Lung (tissue), 12 donors: ENCODE results near the gene CRISPLD2. TPM values are rescaled to one million over a fixed set of nuclear protein-coding genes. Genes with fewer than 3 reads are reported as not detected.

Experiments used
- ATAC-seq: fragments of 200-7000 bp; cut with Tn5 transposase; one replicate; pipeline ENCODE4 v1.9.1; 2020; ENCODE audit warnings: moderate number of reproducible peaks; ENCODE audit not compliant: insufficient read depth, low FRiP score
- DNase-seq, 3 donors: peaks; one replicate each; pipeline ENCODE4 v3.0.0-alpha.2; 2013 to 2017
- H3K27ac ChIP-seq, 2 donors: one replicate each; pipeline ENCODE4 v1.5.1; 2013; ENCODE audit warnings: mild to moderate bottlenecking in 2 of 2, moderate library complexity in 2 of 2, control low read depth in 1 of 2, inconsistent platforms in 1 of 2, low read depth in 1 of 2, low read length in 1 of 2
- H3K27me3 ChIP-seq, 3 donors: one replicate each; pipeline ENCODE4 v1.5.1; 2013; ENCODE audit warnings: low read length in 2 of 3; ENCODE audit not compliant: control insufficient read depth in 3 of 3, insufficient read depth in 3 of 3
- H3K36me3 ChIP-seq, 4 donors: one replicate each; pipeline ENCODE4 v1.5.1; 2013; ENCODE audit warnings: low read length in 4 of 4, mild to moderate bottlenecking in 1 of 4, moderate library complexity in 1 of 4; ENCODE audit not compliant: control insufficient read depth in 4 of 4, insufficient read depth in 4 of 4
- H3K4me1 ChIP-seq, 5 donors: one replicate each; pipeline ENCODE4 v1.5.1; 2013; ENCODE audit warnings: low read length in 5 of 5, mild to moderate bottlenecking in 2 of 5, moderate library complexity in 1 of 5; ENCODE audit not compliant: control insufficient read depth in 5 of 5, insufficient read depth in 5 of 5
- H3K4me3 ChIP-seq: one replicate; pipeline ENCODE4 v1.5.1; 2013; ENCODE audit warnings: mild to moderate bottlenecking, control low read depth, moderate library complexity
- H3K9ac ChIP-seq, 2 donors: one replicate each; pipeline ENCODE4 v1.5.1; 2013; ENCODE audit warnings: low read length in 2 of 2, control low read depth in 1 of 2; ENCODE audit not compliant: insufficient read depth in 1 of 2
- H3K9me3 ChIP-seq, 4 donors: one replicate each; pipeline ENCODE4 v1.5.1; 2013; ENCODE audit warnings: low read length in 3 of 4, mild to moderate bottlenecking in 1 of 4, moderate library complexity in 1 of 4; ENCODE audit not compliant: control insufficient read depth in 4 of 4, insufficient read depth in 3 of 4
- WGBS, 2 donors: extraction: QIAGEN DNeasy Blood & Tissue Kit; methylation state at CpG; one replicate each; pipeline ENCODE4 v1.1.7; 2013; 5-methylcytosine and 5-hydroxymethylcytosine counted together
- polyA plus RNA-seq, 2 donors: library from polyadenylated mRNA; stranded (reverse); fragments of 200-250 nt; gene quantifications; one replicate each; pipeline ENCODE4 v1.2.1, GENCODE V29; 2013
- total RNA-seq, 2 donors: library from RNA; depleted of rRNA in 1 of 2; stranded (reverse); fragments of >200 nt in 1 of 2; gene quantifications; one replicate each; pipeline ENCODE4 v1.2.1, GENCODE V29; 2014 to 2021
- TF ChIP-seq, protein P1 (sequence below): IDR thresholded peaks from 2 replicates; pipeline ENCODE4 v1.5.1; 2012; ENCODE audit warnings: mild to moderate bottlenecking; ENCODE audit errors: control extremely low read depth, extremely low read depth
- donor health status: control.
- donor health status: control.
- donor health status: Bipolar disorder and iron deficiency.
- donor health status: healthy.
- donor health status: DM: yes; HTN: yes; CAD: no.

Gene CRISPLD2
- total and polyA plus RNA-seq, 4 donors, result 30.3 to 136 (median 42.5) TPM

DNA sequence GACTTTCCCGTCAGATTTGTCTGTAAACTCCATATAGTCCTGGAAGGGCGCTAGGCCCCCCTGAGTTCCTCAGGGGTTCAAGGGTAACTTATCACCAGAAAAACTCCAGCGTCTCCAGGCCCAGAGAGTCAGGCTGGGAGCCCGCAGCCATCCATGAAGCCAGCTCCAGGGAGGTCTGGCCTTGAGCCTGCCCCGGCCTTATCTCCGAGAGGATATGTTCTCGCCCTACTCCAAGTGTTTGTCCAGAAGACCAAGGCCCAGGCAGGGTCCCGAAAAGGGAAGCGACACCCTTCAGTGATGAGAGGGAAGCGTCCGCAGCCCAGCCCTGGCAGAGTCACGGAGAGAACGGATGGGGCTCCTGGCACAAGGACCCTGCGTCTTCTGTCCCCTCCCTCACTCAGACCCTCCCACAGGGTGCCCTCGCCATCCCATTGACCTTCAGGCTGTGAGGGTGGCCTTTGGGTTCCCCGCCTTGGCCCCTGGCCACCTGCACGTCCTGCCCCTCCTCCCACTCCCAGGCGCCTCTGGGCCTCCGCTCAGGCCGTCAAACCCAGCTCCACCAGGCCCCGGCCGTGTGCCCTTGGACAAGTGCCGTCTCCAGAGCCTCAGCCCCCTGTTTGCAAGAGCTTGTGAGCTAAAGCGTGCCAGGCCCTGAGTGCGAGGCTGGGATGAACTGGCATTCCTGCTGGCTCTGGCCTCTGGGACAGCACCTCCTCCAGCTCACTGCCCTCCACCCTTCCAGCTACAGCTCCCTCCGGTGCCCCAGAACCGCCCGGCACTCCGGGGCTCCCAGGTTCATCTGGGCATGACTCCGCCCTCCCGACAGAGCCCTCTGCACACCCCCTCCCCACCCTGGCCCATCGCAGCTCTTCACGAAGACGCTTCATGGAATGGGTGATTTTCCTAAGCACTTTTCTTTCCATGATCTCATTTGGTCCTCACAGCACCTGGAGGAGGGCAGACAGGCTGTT is 108.1 kb downstream of the CRISPLD2 start:
- TF ChIP-seq, protein P1, sequence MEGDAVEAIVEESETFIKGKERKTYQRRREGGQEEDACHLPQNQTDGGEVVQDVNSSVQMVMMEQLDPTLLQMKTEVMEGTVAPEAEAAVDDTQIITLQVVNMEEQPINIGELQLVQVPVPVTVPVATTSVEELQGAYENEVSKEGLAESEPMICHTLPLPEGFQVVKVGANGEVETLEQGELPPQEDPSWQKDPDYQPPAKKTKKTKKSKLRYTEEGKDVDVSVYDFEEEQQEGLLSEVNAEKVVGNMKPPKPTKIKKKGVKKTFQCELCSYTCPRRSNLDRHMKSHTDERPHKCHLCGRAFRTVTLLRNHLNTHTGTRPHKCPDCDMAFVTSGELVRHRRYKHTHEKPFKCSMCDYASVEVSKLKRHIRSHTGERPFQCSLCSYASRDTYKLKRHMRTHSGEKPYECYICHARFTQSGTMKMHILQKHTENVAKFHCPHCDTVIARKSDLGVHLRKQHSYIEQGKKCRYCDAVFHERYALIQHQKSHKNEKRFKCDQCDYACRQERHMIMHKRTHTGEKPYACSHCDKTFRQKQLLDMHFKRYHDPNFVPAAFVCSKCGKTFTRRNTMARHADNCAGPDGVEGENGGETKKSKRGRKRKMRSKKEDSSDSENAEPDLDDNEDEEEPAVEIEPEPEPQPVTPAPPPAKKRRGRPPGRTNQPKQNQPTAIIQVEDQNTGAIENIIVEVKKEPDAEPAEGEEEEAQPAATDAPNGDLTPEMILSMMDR, result no peak
- H3K27me3 ChIP-seq, result no peaks in the 10 kb centered on the region
- H3K27ac ChIP-seq, result no peak overlapping the region
- no peaks in the 10 kb centered on the region for H3K36me3 ChIP-seq
- ATAC-seq (no peak), DNase-seq (peak; percentile 38 to 73 (median 53))
- no peak overlapping the region for H3K4me3 ChIP-seq
- no peaks in the 10 kb centered on the region for H3K9me3 ChIP-seq
- 85 to 87% methylated on average over 34 of the region's 34 CpGs for WGBS, 2 donors
- no peak overlapping the region for H3K9ac ChIP-seq
- peaks cover 0 to 49% (median 12%) of the 10 kb centered on the region in 5 donors for H3K4me1 ChIP-seq

DNA sequence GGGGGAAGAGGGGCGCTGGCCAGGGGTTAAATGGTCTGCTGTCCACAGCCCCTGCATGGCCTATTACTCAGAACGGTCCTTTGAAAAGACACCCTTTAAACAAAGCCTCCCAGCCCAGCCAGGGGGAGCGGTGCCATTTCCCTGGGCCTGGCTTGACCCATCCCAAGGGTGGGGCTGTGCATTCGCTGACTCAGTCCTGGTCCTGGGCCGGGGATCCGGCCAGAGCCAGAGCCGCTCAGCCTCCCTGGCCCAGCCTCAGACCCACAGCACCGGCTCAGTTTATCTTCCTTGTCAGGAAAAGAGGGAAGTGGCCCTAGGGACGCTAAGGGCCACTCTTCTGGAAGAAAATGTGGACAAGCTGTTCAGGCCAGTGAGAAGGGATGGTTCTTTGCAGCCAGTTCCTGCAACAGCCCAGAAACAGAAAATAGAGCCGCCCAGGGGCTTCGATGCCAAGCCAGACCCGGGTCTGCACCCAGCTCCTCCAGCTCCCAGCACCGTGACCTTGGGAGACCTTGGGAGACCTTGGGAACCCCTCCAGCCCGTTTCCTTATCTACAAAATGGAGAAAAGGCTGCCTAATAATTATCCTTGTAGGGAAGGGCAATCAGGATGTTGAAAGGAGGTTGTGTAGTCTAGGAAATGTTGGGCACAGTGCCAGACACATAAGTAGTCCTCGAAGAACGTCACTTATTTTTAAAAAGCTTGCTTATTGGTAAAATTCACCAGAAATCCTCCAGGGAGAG is 109.1 kb downstream of the CRISPLD2 start:
- ATAC-seq, result peak; percentile 50
- no peaks in the 10 kb centered on the region for H3K36me3 ChIP-seq
- no peak overlapping the region for H3K4me3 ChIP-seq
- peaks cover 0 to 46% (median 12%) of the 10 kb centered on the region in 5 donors for H3K4me1 ChIP-seq
- WGBS, 2 donors, result 49 to 66% methylated on average over 16 of the region's 16 CpGs
- H3K27me3 ChIP-seq, result no peaks in the 10 kb centered on the region
- TF ChIP-seq, protein P1, result no peak
- H3K9me3 ChIP-seq, result no peaks in the 10 kb centered on the region
- DNase-seq, result peak; percentile 66 to 86 (median 75)
- no peak overlapping the region for H3K27ac ChIP-seq
- no peak overlapping the region for H3K9ac ChIP-seq

DNA sequence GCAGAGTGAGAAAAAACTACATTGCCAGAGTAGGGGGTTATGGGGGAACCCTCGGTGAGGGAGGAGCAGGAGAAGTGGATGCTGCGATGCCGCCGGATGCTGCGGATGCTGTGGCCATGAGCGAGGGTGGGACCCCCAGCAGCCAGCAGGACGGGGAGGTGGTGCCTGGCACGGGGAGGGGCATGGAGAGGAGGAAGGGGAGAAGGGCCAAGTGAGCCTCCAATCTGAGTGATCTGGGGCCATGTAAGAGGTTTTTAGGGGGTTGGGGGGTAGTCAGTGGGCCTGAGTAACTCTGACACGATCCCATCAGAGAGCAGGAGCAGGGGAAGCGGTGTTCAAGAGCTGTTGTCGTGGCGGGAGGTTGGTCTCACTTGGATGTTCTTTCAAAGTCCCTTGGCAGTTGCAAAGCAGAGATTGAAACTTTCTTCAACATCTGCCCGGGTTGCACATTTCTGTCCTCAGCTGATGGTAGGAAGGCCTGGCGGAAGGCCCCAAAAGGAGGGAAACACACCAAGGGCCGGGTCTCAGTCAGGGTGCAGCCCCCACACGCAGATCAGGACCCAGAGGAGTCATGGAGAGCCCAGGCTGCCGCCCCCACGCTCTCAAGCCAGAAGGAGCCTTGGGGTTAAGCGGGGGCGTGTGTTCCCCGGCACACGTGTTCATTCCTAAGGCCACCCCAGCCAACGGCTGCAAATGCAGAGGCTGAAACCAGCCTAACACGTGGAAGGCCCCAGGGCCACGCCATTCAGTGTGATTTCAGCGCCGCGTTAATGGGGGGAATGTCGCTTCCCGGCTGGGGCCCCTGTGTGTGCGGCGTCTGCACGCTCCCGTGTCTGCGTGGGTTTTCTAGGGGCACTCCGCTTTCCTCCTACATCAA is 109.9 kb downstream of the CRISPLD2 start:
- Histone ChIP-seq H3K9me3 (no peaks in the 10 kb centered on the region), H3K4me1 (peaks cover 0 to 40% (median 7%) of the 10 kb centered on the region in 5 donors), H3K4me3 (no peak overlapping the region), H3K9ac (no peak overlapping the region), H3K36me3 (no peaks in the 10 kb centered on the region), H3K27me3 (no peaks in the 10 kb centered on the region), H3K27ac (no peak overlapping the region)
- peak; percentile 41 to 64 (median 45) for DNase-seq
- 69 to 80% methylated on average over 36 of the region's 36 CpGs for WGBS, 2 donors
- no peak for ATAC-seq
- TF ChIP-seq, protein P1, result no peak
